ENCODE data around the gene DEF6.
A peak's percentile ranks its signal among the peaks of the same experiment; 100 is the strongest.
"Not testable (repeated sequence)": the region's sequence is repeated elsewhere in the genome, so short reads cannot be mapped to it uniquely, and the experiment has no call there.

DEF6 gene

GRCh38 chr6:35280903-35281302 is 16.7 kb upstream of the DEF6 start:
- no peak for DNase-seq (ENCODE audit: low read depth in 4 of 4, low spot score in 1 of 4)

GRCh38 chr6:35282472-35282871 is 15.1 kb upstream of the DEF6 start:
- DNase-seq (ENCODE audit: low read depth in 4 of 4, low spot score in 1 of 4) = no peak

GRCh38 chr6:35283361-35283760 is 14.3 kb upstream of the DEF6 start:
- no peak for DNase-seq (ENCODE audit: low read depth in 4 of 4, low spot score in 1 of 4)

- DNase-seq (ENCODE audit: low read depth in 4 of 4, low spot score in 1 of 4) = no peak
Measured at GRCh38 chr6:35287671-35288396, 9.8 kb upstream of the DEF6 start.

- DNase-seq (ENCODE audit: low read depth in 4 of 4, low spot score in 1 of 4) = no peak
Measured at GRCh38 chr6:35288834-35289233, 8.8 kb upstream of the DEF6 start.

- DNase-seq (ENCODE audit: low read depth in 4 of 4, low spot score in 1 of 4) = no peak
Measured at GRCh38 chr6:35291491-35291890, 6.1 kb upstream of the DEF6 start.

GRCh38 chr6:35292494-35292893 is 5.1 kb upstream of the DEF6 start:
- no peak for DNase-seq (ENCODE audit: low read depth in 4 of 4, low spot score in 1 of 4)

GRCh38 chr6:35293681-35294080 is 3.9 kb upstream of the DEF6 start:
- no peak for DNase-seq (ENCODE audit: low read depth in 4 of 4, low spot score in 1 of 4)

- peak in 1 of 4 experiments; percentile 31 for DNase-seq (ENCODE audit: low read depth in 4 of 4, low spot score in 1 of 4)
Measured at GRCh38 chr6:35294308-35294945, 3.2 kb upstream of the DEF6 start.

GRCh38 chr6:35295036-35295435 is 2.6 kb upstream of the DEF6 start:
- no peak for DNase-seq (ENCODE audit: low read depth in 4 of 4, low spot score in 1 of 4)

GRCh38 chr6:35295521-35296315 is 1.9 kb upstream of the DEF6 start:
- DNase-seq (ENCODE audit: low read depth in 4 of 4, low spot score in 1 of 4) = no peak

GRCh38 chr6:35296931-35297600 is 552 bp upstream of the DEF6 start:
- DNase-seq (ENCODE audit: low read depth in 4 of 4, low spot score in 1 of 4) = no peak

GRCh38 chr6:35298625-35299140 is 1.1 kb downstream of the DEF6 start:
- no peak for DNase-seq (ENCODE audit: low read depth in 4 of 4, low spot score in 1 of 4)

GRCh38 chr6:35299674-35300073 is 2.1 kb downstream of the DEF6 start:
- DNase-seq (ENCODE audit: low read depth in 4 of 4, low spot score in 1 of 4) = no peak

- DNase-seq (ENCODE audit: low read depth in 4 of 4, low spot score in 1 of 4) = no peak
Measured at GRCh38 chr6:35300848-35301247, 3.2 kb downstream of the DEF6 start.

- DNase-seq (ENCODE audit: low read depth in 4 of 4, low spot score in 1 of 4) = peak; percentile 53 to 85 (median 68)
Measured at GRCh38 chr6:35302604-35303241, 5.1 kb downstream of the DEF6 start.

- no peak for DNase-seq (ENCODE audit: low read depth in 4 of 4, low spot score in 1 of 4)
Measured at GRCh38 chr6:35304299-35304698, 6.7 kb downstream of the DEF6 start.

- no peak for DNase-seq (ENCODE audit: low read depth in 4 of 4, low spot score in 1 of 4)
Measured at GRCh38 chr6:35305117-35305516, 7.5 kb downstream of the DEF6 start.

GRCh38 chr6:35307138-35307537 is 9.5 kb downstream of the DEF6 start:
- not testable (repeated sequence) for DNase-seq (ENCODE audit: low read depth in 4 of 4, low spot score in 1 of 4)

GRCh38 chr6:35308543-35308942 is 10.9 kb downstream of the DEF6 start:
- DNase-seq (ENCODE audit: low read depth in 4 of 4, low spot score in 1 of 4) = not testable (repeated sequence)
